Globus pallidus (tissue), 1 donor: Measurements from ENCODE around the gene CTRL.
"Not testable (repeated sequence)": the region's sequence is repeated elsewhere in the genome, so short reads cannot be mapped to it uniquely, and the experiment has no call there.

ENCODE experiments used
- DNase-seq: peaks from one replicate; pipeline ENCODE4 v3.0.0-alpha.2; 2015; ENCODE audit warnings: low spot score

The CTRL gene

DNA sequence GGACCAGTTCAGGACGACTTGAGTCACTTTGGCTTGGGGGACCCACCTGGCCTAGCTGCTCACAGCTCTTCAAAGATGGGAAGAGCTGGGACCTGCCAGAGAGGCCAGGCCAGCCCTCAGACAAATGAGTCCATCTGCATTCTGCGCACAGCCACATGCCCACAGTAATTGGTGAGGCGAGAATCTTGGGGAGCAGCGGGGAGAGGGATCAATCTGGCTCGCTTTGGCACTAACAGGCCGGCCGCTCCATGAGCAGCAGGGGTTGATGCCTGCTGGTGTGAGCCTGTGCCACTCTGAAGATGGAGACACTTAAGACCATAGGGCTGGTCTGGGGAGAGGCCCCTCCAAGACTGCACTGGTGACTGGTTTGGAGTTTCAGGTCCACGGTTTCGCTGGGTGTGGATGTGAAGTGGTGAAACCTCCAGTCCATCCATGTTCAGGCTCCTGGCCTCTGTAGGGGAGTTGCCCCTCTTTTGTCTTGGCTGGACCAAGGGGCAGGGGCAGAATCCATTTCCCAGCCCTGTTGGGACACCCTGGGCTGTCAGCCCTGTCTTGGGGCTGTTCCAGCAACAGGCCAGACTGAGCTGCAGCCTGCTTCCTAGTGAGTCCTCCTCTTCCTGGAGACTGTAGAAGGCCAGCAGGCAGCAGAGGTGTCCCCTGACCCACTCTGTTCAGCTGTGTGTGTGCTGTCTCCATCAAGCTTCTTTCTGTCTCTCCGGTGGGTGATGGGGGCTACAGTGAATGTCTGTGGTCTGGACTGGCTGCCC, 7.3 kb downstream of the CTRL start:
- DNase-seq: no peak

DNA sequence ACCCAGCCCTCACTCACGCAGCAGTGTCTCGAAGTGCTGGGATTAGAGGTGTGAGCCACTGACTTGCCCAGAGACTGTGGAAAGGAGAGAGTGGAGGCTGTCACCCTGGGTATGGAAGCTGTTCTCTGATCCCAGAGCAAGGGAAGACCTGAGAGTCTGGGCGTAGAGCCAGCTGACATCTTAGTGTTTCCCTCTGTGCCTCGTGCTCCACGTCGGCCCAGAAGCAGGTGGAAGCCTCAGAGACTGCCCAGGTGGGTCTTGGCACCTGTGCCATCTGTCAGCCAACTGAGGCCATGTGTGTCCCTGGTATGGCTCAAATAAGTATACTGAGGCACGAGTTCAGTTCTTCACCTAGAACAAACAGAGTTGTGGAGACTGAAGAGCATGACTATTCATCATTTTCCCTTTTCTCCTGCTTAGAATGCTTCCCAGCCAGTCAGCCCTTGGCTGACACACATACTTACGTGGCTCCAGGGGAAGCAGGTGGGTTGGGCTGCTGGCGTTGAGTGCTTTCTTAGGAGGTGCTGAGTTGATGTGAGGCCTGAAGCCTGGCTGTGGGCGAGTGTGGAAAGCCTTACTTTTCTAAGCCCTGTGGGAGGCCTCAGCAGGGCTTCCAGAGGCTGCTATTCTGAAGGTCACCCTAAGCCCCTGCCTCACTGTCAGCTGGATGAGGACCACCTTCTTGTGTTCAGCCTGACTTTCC, 8.1 kb downstream of the CTRL start:
- no peak for DNase-seq

GRCh38 chr16:67922740-67923139, 8.9 kb downstream of the CTRL start:
- no peak for DNase-seq

DNA sequence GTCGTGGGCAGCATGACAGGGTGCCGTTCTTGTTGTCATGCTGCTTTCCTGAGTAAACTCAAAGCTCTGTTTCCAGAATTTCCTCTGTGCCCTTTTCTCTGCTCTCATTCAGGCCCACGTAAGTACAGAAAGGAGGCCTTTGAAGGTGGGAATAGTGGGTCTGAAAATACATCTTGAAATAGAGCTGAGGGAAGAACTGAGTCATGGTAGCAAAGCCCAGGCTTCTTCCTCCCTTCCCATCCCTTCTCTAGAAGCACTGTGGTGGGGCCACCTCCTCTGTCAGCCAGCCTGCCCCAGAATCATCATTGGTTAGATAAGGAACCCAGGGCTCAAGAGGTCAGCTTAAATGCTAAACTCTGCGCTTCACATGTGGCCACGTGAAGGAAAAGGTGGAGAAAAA, 9.4 kb downstream of the CTRL start:
- DNase-seq: no peak

- DNase-seq: no peak
These were observed 11.9 kb downstream of the CTRL start for GRCh38 chr16:67919622-67920221.

GRCh38 chr16:67917852-67918236, 13.8 kb downstream of the CTRL start:
- no peak for DNase-seq

- DNase-seq: peak; percentile 69
These were observed 14.4 kb downstream of the CTRL start for GRCh38 chr16:67917140-67917851.

- DNase-seq: no peak
These were observed 15.6 kb downstream of the CTRL start for GRCh38 chr16:67915831-67916723.

DNA sequence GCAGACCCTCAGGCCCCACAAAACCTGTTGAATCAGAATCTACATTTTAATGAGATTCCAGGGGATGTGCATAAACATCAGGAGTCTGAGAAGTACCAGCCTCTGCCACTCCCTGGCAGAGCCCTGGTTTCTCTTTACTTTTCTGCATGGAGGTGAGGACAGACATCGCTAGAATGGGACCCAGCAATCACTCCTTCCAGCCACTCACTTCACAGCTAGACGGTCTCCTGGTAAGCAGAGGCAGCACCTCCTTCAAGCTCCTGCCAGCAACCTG, 16.2 kb downstream of the CTRL start:
- not testable (repeated sequence) for DNase-seq

DNA sequence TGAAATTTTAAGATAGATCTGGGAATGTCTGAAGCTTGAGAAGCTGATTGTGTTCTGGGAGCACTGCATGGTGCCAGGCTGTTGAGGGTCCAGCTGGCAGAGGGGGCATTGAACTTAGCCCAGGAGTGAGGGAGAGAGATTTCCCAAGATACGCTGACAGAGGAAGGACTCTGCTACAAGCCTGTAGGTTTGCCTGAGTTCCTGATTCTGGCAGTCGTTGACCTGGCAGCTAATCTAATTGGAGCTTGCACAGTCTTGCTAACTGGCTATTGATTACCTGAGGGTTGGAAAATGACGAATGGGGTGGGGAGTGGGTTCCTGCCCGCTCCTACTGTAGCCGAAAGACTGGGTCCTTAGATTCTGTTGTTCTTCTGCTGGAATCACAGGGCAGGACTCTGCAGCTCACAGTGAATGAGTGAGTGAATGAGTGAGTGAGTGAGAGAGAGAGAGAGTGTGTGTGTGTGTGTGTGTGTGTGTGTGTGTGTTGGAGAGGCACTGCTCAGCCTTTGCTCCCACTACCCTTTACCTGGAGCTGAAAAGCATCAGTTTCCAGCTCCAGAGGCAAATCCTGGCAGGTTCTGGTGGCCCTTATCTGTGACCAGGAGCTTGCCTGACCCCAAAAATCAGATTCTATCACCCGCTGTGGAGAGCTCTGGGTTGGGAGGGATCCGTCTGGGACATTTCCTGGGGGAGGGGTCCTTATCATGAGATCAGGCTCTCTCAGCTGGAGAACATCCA, 16.7 kb downstream of the CTRL start:
- no peak for DNase-seq

- DNase-seq: peak; percentile 97
These were observed 21.5 kb downstream of the CTRL start for GRCh38 chr16:67910158-67910557.

GRCh38 chr16:67909056-67909742, 22.5 kb downstream of the CTRL start:
- no peak for DNase-seq

DNA sequence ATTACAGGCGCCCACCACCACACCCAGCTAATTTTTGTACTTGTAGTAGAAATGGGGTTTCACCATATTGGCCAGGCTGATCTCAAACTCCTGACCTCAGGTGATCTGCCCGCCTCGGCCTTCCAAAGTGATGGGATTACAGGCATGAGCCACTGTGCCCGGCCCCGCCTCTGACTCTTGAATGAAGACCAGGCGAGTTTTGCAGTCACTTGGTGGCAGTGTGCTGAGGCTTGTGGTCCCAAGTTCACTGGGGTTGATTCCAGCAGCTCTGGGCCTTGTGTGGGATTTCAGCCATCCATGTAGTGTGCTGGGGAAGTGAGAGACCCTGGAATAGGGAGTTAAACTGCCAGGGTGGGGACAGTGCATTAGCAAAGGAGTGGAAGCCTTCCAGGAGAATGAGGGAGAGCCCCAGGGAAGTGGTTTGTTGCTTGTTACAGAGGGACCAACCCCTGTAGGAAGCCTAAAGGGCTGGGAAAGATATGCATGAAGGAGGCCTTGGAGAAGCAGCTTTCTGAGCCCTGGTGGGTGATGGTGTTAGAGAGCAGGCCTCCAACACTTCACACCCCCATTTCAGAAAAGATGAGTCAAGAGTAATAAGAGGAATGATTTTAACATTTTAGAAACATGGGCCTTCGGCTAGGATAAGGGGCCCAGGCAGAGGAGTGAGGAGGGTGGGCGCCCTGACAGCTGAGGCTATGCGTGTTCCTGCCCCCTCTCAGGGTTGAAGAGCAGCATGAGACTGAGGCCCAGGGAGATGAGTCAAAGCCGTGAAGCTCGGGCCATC, 24.1 kb downstream of the CTRL start:
- DNase-seq: no peak

- no peak for DNase-seq
These were observed 28.8 kb downstream of the CTRL start for GRCh38 chr16:67902831-67903230.

- DNase-seq: no peak
These were observed 29.9 kb downstream of the CTRL start for GRCh38 chr16:67901734-67902133.

GRCh38 chr16:67897231-67897630, 34.4 kb downstream of the CTRL start:
- no peak for DNase-seq

GRCh38 chr16:67893743-67894399, 37.8 kb downstream of the CTRL start:
- DNase-seq: no peak

DNA sequence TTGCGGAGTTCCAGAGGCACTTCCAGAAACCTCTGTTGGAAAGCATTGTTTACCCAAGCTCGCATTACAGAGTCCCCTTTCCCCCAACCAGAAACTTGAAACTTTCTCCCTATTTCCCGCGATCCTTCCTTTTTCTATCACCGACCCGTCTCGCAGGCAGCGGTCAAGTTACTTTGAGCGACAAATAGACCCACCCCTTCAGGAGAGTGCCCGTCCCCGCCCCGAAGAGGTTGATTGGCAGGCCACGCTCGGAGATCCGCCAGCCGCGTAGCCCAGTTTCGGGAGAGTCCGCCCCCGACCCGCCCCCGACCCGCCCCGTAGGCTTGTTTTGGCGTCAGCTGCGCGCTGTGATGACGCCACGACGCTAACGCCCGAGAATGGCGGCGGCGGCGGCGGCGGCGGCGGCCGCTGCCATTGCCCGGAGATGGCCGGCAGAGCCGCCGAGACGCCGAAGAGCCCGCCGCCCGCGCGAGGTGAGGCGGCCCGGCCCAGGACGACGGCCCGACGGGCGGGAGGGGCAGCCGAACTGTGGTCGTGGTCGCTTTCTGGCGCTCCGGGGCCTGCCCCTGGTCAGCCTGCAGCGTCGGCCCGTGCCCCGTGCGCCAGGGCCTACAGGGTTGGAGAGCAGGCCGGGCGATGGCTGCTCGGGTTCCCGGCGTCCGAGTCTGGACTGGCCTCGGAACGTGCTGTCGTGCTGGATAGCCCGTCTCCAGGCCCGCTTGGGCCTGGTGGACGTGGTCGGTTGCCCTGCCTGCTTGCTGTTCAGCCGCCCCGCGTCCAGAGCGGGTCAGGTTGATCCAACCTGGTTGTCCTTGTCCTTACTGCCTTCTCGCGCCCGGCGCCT, 38.5 kb downstream of the CTRL start, which contains the start of gene PSKH1:
PSKH1 (plus strand) TSS at position 356 of the 844 bp plus-strand sequence. CDS start 15,496 bp downstream, outside the sequence.
- DNase-seq: peak; percentile 97
